ENCODE measurements around the gene PRR7.
"Not testable (repeated sequence)": the region's sequence is repeated elsewhere in the genome, so short reads cannot be mapped to it uniquely, and the experiment has no call there.

The PRR7 gene

GRCh38 chr5:177410575-177410974 lies 36.0 kb upstream of the PRR7 start:
- H3K9me3 ChIP-seq (ENCODE audit: low read length), result no peaks in the 10 kb centered on the region
- H2AFZ ChIP-seq (ENCODE audit: low read depth, low read length), result no peak overlapping the region
- no peaks in the 10 kb centered on the region for H3K36me3 ChIP-seq (ENCODE audit: insufficient read depth, low read length)
- peaks cover 5% of the 10 kb centered on the region for H3K27me3 ChIP-seq (ENCODE audit: insufficient read depth, low read length)
- H3K4me3 ChIP-seq (ENCODE audit: low read length), result no peak overlapping the region
- H3K4me1 ChIP-seq (ENCODE audit: insufficient read depth, low read length), result no peaks in the 10 kb centered on the region

- no peak overlapping the region for H2AFZ ChIP-seq (ENCODE audit: low read depth, low read length)
- H3K36me3 ChIP-seq (ENCODE audit: insufficient read depth, low read length), result no peaks in the 10 kb centered on the region
These were observed 33.9 kb upstream of the PRR7 start for GRCh38 chr5:177412603-177413233.

GRCh38 chr5:177414481-177414880 lies 32.1 kb upstream of the PRR7 start:
- no peaks in the 10 kb centered on the region for H3K36me3 ChIP-seq (ENCODE audit: insufficient read depth, low read length)
- H2AFZ ChIP-seq (ENCODE audit: low read depth, low read length), result no peak overlapping the region
- H3K4me3 ChIP-seq (ENCODE audit: low read length), result no peak overlapping the region
- no peaks in the 10 kb centered on the region for H3K4me1 ChIP-seq (ENCODE audit: insufficient read depth, low read length)
- H3K9me3 ChIP-seq (ENCODE audit: low read length), result no peaks in the 10 kb centered on the region
- peaks cover 3% of the 10 kb centered on the region for H3K27me3 ChIP-seq (ENCODE audit: insufficient read depth, low read length)

More at GRCh38 chr5:177412603-177413233, 33.9 kb upstream of the PRR7 start:
- H3K4me3 ChIP-seq (ENCODE audit: low read length), result no peak overlapping the region
- peaks cover 4% of the 10 kb centered on the region for H3K27me3 ChIP-seq (ENCODE audit: insufficient read depth, low read length)
- no peaks in the 10 kb centered on the region for H3K4me1 ChIP-seq (ENCODE audit: insufficient read depth, low read length)
- H3K9me3 ChIP-seq (ENCODE audit: low read length), result no peaks in the 10 kb centered on the region

GRCh38 chr5:177417081-177417480 lies 29.5 kb upstream of the PRR7 start:
- not testable (repeated sequence) for H3K4me1 ChIP-seq (ENCODE audit: insufficient read depth, low read length); H3K4me3 ChIP-seq (ENCODE audit: low read length); H3K27me3 ChIP-seq (ENCODE audit: insufficient read depth, low read length); H3K36me3 ChIP-seq (ENCODE audit: insufficient read depth, low read length); H3K9me3 ChIP-seq (ENCODE audit: low read length); H2AFZ ChIP-seq (ENCODE audit: low read depth, low read length)

- Histone ChIP-seq H3K36me3 (ENCODE audit: insufficient read depth, low read length) (no peaks in the 10 kb centered on the region), H3K27me3 (ENCODE audit: insufficient read depth, low read length) (peaks cover 3% of the 10 kb centered on the region), H3K4me1 (ENCODE audit: insufficient read depth, low read length) (no peaks in the 10 kb centered on the region), H2AFZ (ENCODE audit: low read depth, low read length) (no peak overlapping the region), H3K4me3 (ENCODE audit: low read length) (no peak overlapping the region), H3K9me3 (ENCODE audit: low read length) (no peaks in the 10 kb centered on the region)
These were observed 27.6 kb upstream of the PRR7 start for GRCh38 chr5:177419046-177419445.

- not testable (repeated sequence) for H3K4me3 ChIP-seq (ENCODE audit: low read length); H3K36me3 ChIP-seq (ENCODE audit: insufficient read depth, low read length); H3K4me1 ChIP-seq (ENCODE audit: insufficient read depth, low read length); H3K9me3 ChIP-seq (ENCODE audit: low read length); H3K27me3 ChIP-seq (ENCODE audit: insufficient read depth, low read length); H2AFZ ChIP-seq (ENCODE audit: low read depth, low read length)
These were observed 26.1 kb upstream of the PRR7 start for GRCh38 chr5:177420472-177420871.

- Histone ChIP-seq H3K9me3 (ENCODE audit: low read length) (no peaks in the 10 kb centered on the region), H2AFZ (ENCODE audit: low read depth, low read length) (no peak overlapping the region), H3K36me3 (ENCODE audit: insufficient read depth, low read length) (no peaks in the 10 kb centered on the region), H3K4me1 (ENCODE audit: insufficient read depth, low read length) (peaks cover 6% of the 10 kb centered on the region), H3K27me3 (ENCODE audit: insufficient read depth, low read length) (peaks cover 3% of the 10 kb centered on the region), H3K4me3 (ENCODE audit: low read length) (no peak overlapping the region)
These were observed 25.4 kb upstream of the PRR7 start for GRCh38 chr5:177421062-177421798.

GRCh38 chr5:177423671-177424070 lies 22.9 kb upstream of the PRR7 start:
- no peak overlapping the region for H2AFZ ChIP-seq (ENCODE audit: low read depth, low read length)
- no peaks in the 10 kb centered on the region for H3K27me3 ChIP-seq (ENCODE audit: insufficient read depth, low read length)
- no peaks in the 10 kb centered on the region for H3K9me3 ChIP-seq (ENCODE audit: low read length)
- H3K4me1 ChIP-seq (ENCODE audit: insufficient read depth, low read length), result peaks cover 18% of the 10 kb centered on the region
- no peaks in the 10 kb centered on the region for H3K36me3 ChIP-seq (ENCODE audit: insufficient read depth, low read length)
- H3K4me3 ChIP-seq (ENCODE audit: low read length), result no peak overlapping the region

- Histone ChIP-seq H3K36me3 (ENCODE audit: insufficient read depth, low read length) (no peaks in the 10 kb centered on the region), H3K9me3 (ENCODE audit: low read length) (no peaks in the 10 kb centered on the region), H3K4me3 (ENCODE audit: low read length) (peak overlapping the region; percentile 61), H3K27me3 (ENCODE audit: insufficient read depth, low read length) (no peaks in the 10 kb centered on the region), H2AFZ (ENCODE audit: low read depth, low read length) (peak overlapping the region; percentile 39), H3K4me1 (ENCODE audit: insufficient read depth, low read length) (peaks cover 18% of the 10 kb centered on the region)
These were observed 21.3 kb upstream of the PRR7 start for GRCh38 chr5:177425196-177425800.

- H2AFZ ChIP-seq (ENCODE audit: low read depth, low read length), result peak overlapping the region; percentile 39
- H3K27me3 ChIP-seq (ENCODE audit: insufficient read depth, low read length), result no peaks in the 10 kb centered on the region
- no peaks in the 10 kb centered on the region for H3K36me3 ChIP-seq (ENCODE audit: insufficient read depth, low read length)
- peaks cover 18% of the 10 kb centered on the region for H3K4me1 ChIP-seq (ENCODE audit: insufficient read depth, low read length)
- H3K4me3 ChIP-seq (ENCODE audit: low read length), result peak overlapping the region; percentile 61
- H3K9me3 ChIP-seq (ENCODE audit: low read length), result no peaks in the 10 kb centered on the region
These were observed 20.6 kb upstream of the PRR7 start for GRCh38 chr5:177425801-177426565.

GRCh38 chr5:177426566-177427210 lies 19.9 kb upstream of the PRR7 start, which contains the start of gene GRK6:
Gene GRK6 (plus strand): TSS chr5:177426676. CDS start chr5:177426846, 170 bp downstream.
- H3K4me3 ChIP-seq (ENCODE audit: low read length), result peak within 1 kb of the TSS; percentile 79

GRCh38 chr5:177427211-177427822 lies 19.3 kb upstream of the PRR7 start:
- H2AFZ ChIP-seq (ENCODE audit: low read depth, low read length), result no peak overlapping the region
- peaks cover 9% of the 10 kb centered on the region for H3K36me3 ChIP-seq (ENCODE audit: insufficient read depth, low read length)
- H3K4me1 ChIP-seq (ENCODE audit: insufficient read depth, low read length), result peaks cover 18% of the 10 kb centered on the region
- H3K4me3 ChIP-seq (ENCODE audit: low read length), result peak overlapping the region; percentile 79
- no peaks in the 10 kb centered on the region for H3K9me3 ChIP-seq (ENCODE audit: low read length)
- no peaks in the 10 kb centered on the region for H3K27me3 ChIP-seq (ENCODE audit: insufficient read depth, low read length)

More at GRCh38 chr5:177426566-177427210, 19.9 kb upstream of the PRR7 start, which contains the start of gene GRK6:
- no peaks in the 10 kb centered on the region for H3K9me3 ChIP-seq (ENCODE audit: low read length)
- peaks cover 18% of the 10 kb centered on the region for H3K4me1 ChIP-seq (ENCODE audit: insufficient read depth, low read length)
- H2AFZ ChIP-seq (ENCODE audit: low read depth, low read length), result peak within 1 kb of the TSS; percentile 39
- no peaks in the 10 kb centered on the region for H3K27me3 ChIP-seq (ENCODE audit: insufficient read depth, low read length)
- H3K36me3 ChIP-seq (ENCODE audit: insufficient read depth, low read length), result peaks cover 5% of the 10 kb centered on the region

Data from neuron (in vitro differentiated cells).